OCI-M2 (cell line): ENCODE measurements around the gene PF4V1.
"Not testable (repeated sequence)": the region's sequence is repeated elsewhere in the genome, so short reads cannot be mapped to it uniquely, and the experiment has no call there.

Experiments
- DNase-seq: peaks from one replicate; lab custom pipeline; 2025; ENCODE audit not compliant: unreplicated experiment; lab: John Stamatoyannopoulos, UW

Gene PF4V1

GRCh38 chr4:73869130-73870055 lies 16.3 kb downstream of the PF4V1 start, which contains the start of gene CXCL1:
Gene CXCL1, plus strand, starts transcription at chr4:73869393. Its CDS starts 78 bp downstream, at chr4:73869471.
- no peak for DNase-seq

- DNase-seq: no peak
These were observed 17.2 kb downstream of the PF4V1 start for GRCh38 chr4:73870260-73870659.

- no peak for DNase-seq
These were observed 17.7 kb downstream of the PF4V1 start for GRCh38 chr4:73870768-73871167.

- DNase-seq: no peak
These were observed 18.6 kb downstream of the PF4V1 start for GRCh38 chr4:73871511-73872310.

- no peak for DNase-seq
These were observed 19.4 kb downstream of the PF4V1 start for GRCh38 chr4:73872316-73873108.

GRCh38 chr4:73874386-73874785 lies 21.3 kb downstream of the PF4V1 start:
- DNase-seq: no peak

- no peak for DNase-seq
These were observed 22.3 kb downstream of the PF4V1 start for GRCh38 chr4:73875401-73875800.

- DNase-seq: no peak
These were observed 30.2 kb downstream of the PF4V1 start for GRCh38 chr4:73883306-73883705.

- no peak for DNase-seq
These were observed 32.6 kb downstream of the PF4V1 start for GRCh38 chr4:73885574-73886267.

- no peak for DNase-seq
These were observed 38.2 kb downstream of the PF4V1 start for GRCh38 chr4:73891326-73891725.

- no peak for DNase-seq
These were observed 38.8 kb downstream of the PF4V1 start for GRCh38 chr4:73891739-73892405.

- no peak for DNase-seq
These were observed 39.9 kb downstream of the PF4V1 start for GRCh38 chr4:73892966-73893365.

- DNase-seq: no peak
These were observed 40.9 kb downstream of the PF4V1 start for GRCh38 chr4:73894001-73894400.

- DNase-seq: no peak
These were observed 42.4 kb downstream of the PF4V1 start for GRCh38 chr4:73895201-73896175.

- DNase-seq: no peak
These were observed 43.3 kb downstream of the PF4V1 start for GRCh38 chr4:73896416-73896815.

- no peak for DNase-seq
These were observed 44.5 kb downstream of the PF4V1 start for GRCh38 chr4:73897380-73898136.

GRCh38 chr4:73899338-73899737 lies 46.2 kb downstream of the PF4V1 start:
- not testable (repeated sequence) for DNase-seq

GRCh38 chr4:73901031-73901430 lies 47.9 kb downstream of the PF4V1 start:
- DNase-seq: no peak
